PC-9 (cell line): Measurements from ENCODE around the gene TTC17.

Experiments used
- CTCF ChIP-seq: fragments of 200-600 bp; sonication (generic); conservative IDR thresholded peaks from 2 replicates; pipeline ENCODE4 v1.6.1; 2017; ENCODE audit warnings: mixed run types, antibody characterized with exemption, mild to moderate bottlenecking, moderate library complexity
- EZH2 ChIP-seq: fragments of 200-600 bp; sonication (generic); IDR thresholded peaks from 2 replicates; pipeline ENCODE4 v1.8.0; 2017; ENCODE audit warnings: antibody characterized with exemption, low read depth

- TF ChIP-seq CTCF (no peak), EZH2 (no peak)
These were observed 42.3 kb upstream of the TTC17 start for GRCh38 chr11:43316451-43316850.
